A549 (cell line): ENCODE measurements around the gene NEK9.

Source experiments
- BHLHE40 ChIP-seq: IDR thresholded peaks from 2 replicates; pipeline ENCODE4 v1.6.1; 2012; ENCODE audit warnings: low read depth, low read length, inconsistent platforms
- CTCF ChIP-seq: fragments of >200 bp; sonication (Bioruptor Twin); formaldehyde crosslinking; IDR thresholded peaks from 3 replicates; pipeline ENCODE4 v1.5.1; 2016
- E2F6 ChIP-seq: IDR thresholded peaks from 2 replicates; pipeline ENCODE4 v1.6.1; 2012; ENCODE audit warnings: low read depth, borderline replicate concordance
- EP300 ChIP-seq, 2 experiments: fragments of >200 bp; sonication (Bioruptor Twin); formaldehyde crosslinking; IDR thresholded peaks; 2 replicates in 1 of 2; 3 replicates in 1 of 2; pipeline ENCODE4 v1.6.1; 2016 to 2017
- HOXA7 ChIP-seq: fragments of 250-450 bp; sonication (Bioruptor Pico); IDR thresholded peaks from 2 replicates; pipeline ENCODE4 v1.5.0; 2020; ENCODE audit warnings: mild to moderate bottlenecking, moderate library complexity
- JUN ChIP-seq, 2 experiments: fragments of >200 bp; sonication (Bioruptor Twin); formaldehyde crosslinking; IDR thresholded peaks; 2 replicates in 1 of 2; 3 replicates in 1 of 2; pipeline ENCODE4 v1.6.1; 2016 to 2017
- JUNB ChIP-seq: fragments of >200 bp; sonication (Bioruptor Twin); formaldehyde crosslinking; IDR thresholded peaks from 2 replicates; pipeline ENCODE4 v1.6.1; 2016
- MAZ ChIP-seq: fragments of 150-350 bp; IDR thresholded peaks from 2 replicates; pipeline ENCODE4 v1.6.1; 2014; ENCODE audit warnings: antibody characterized with exemption, low read depth, low read length, borderline replicate concordance
- NR3C1 ChIP-seq: fragments of >200 bp; sonication (Bioruptor Twin); formaldehyde crosslinking; IDR thresholded peaks from 3 replicates; pipeline ENCODE4 v1.6.1; 2017
- POLR2A ChIP-seq: IDR thresholded peaks from 2 replicates; pipeline ENCODE4 v1.6.1; 2012; ENCODE audit warnings: mild to moderate bottlenecking, low read length
- POLR2AphosphoS2 ChIP-seq: conservative IDR thresholded peaks from 2 replicates; pipeline ENCODE4 v1.6.1; 2012; ENCODE audit warnings: low read length, improper control_type of control experiment, inconsistent platforms
- RAD21 ChIP-seq, 2 experiments: fragments of >200 bp in 1 of 2; sonication (Bioruptor Twin) in 1 of 2; formaldehyde crosslinking in 1 of 2; IDR thresholded peaks in 1 of 2; conservative IDR thresholded peaks in 1 of 2; 2 replicates in 1 of 2; 3 replicates in 1 of 2; pipeline ENCODE4 v1.6.1; 2012 to 2018; ENCODE audit warnings: inconsistent platforms in 1 of 2
- ZSCAN20 ChIP-seq: fragments of 250-450 bp; sonication (Bioruptor Pico); IDR thresholded peaks from 2 replicates; pipeline ENCODE4 v1.8.0; 2022; ENCODE audit warnings: mild to moderate bottlenecking, moderate library complexity

GRCh38 chr14:75053396-75054291 lies 73.2 kb downstream of the NEK9 start:
- TF ChIP-seq CTCF (no peak), POLR2AphosphoS2 (no peak), NR3C1 (no peak), EP300 (IDR thresholded peaks at IDR 0.05) (no peak), POLR2A (no peak), ZSCAN20 (no peak), JUN (IDR thresholded peaks at IDR 0.05) (no peak), HOXA7 (CRISPR knock-in tag) (no peak), JUNB (no peak), MAZ (no peak), BHLHE40 (no peak), RAD21 (conservative IDR thresholded peaks at IDR 0.05 in 1 of 2, IDR thresholded peaks at IDR 0.05 in 1 of 2) (no peak), E2F6 (no peak)
